ENCODE data around the gene SH2D7. TPM values are rescaled to one million over a fixed set of nuclear protein-coding genes. Genes with fewer than 3 reads are reported as not detected.
"Not testable (repeated sequence)": the region's sequence is repeated elsewhere in the genome, so short reads cannot be mapped to it uniquely, and the experiment has no call there.

SH2D7 gene
- total RNA-seq, 1 donor, result not detected

DNA sequence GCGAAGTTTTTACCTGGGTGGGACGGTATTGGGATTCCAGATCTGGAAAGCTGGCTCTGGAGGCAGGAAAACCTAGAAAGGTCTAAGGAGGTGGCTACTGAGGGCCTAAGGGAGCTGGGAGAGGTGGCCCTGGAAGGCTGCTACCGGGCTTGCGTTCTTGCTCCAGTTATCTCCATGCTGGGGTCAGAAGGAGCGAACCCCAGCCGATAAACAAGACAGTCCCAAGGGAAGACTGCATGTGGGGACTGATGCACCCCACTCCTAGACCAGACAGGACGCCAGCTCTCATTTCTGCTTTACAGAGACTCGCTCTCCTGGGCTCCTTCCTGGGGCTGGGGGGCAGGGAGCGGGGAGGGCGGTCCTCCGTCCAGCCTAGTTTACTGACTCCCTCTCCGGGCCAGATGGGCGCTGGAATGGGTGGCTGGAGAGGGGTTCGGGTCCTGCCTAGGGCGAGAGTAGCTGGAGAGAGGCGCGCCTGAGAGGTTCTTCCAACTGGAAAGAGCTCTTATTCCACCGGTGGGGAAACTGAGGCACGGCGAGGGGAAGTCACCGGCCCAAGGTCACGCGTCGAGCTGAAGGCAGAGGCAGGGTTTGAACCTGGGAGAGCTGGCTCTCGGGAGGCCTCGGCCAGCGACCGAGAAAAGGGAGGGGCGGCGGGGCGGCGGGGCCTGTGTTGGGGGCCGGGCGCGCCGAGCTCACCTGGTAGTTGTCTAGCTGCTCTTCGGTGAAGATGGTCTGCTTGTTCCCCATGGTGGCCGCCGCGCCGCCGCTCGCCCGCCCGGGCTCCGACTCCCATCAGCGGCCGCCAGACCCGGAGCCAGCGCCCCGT lies 38.3 kb downstream of the SH2D7 start:
- no peak for DNase-seq (ENCODE audit: low read depth in 2 of 3, low spot score in 2 of 3)

DNA sequence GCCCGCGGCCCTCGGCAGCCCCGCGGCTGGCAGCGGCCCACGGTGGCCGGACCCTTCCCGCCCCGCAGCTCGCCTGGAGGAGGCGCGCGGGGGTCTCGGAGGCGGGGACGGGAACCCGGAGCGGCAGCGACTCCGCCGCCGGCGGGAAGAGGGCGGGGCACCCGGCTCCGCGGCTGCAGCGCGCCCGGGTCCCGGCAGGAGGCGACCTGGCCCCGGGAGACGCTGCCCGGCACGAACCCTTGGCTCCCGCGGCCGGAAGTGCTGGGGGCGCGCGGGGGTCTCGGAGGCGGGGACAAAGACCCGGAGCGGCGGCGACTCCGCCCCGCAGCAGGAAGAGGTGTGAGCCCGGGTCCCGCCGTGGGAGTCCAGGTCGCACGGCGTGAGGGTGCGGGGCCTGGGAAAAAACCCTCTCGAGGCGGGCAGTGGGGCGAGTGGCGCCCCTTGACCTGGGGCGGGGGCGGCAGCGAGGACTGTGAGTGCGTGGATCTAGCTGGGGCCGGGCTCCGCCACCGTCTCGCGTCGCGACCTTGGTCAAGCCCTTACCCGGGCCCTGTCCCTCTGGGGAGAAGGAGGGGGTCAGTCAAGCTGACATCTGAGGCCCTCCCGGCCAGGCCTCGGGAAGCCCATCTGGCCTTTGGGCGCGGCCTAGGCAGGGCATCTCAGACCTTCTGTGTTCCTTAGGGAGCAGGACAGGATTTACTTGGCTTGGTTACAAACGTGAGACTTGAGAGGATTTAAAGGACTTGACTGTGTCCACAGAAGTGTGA lies 39.1 kb downstream of the SH2D7 start, which contains the start of gene CIB2:
Gene CIB2 (minus strand): TSS at position 151 of the 767 bp plus-strand sequence. CDS start 230 bp downstream, outside the sequence.
- DNase-seq (ENCODE audit: low read depth in 2 of 3, low spot score in 2 of 3), result peak; percentile 63 to 83 (median 82)

DNA sequence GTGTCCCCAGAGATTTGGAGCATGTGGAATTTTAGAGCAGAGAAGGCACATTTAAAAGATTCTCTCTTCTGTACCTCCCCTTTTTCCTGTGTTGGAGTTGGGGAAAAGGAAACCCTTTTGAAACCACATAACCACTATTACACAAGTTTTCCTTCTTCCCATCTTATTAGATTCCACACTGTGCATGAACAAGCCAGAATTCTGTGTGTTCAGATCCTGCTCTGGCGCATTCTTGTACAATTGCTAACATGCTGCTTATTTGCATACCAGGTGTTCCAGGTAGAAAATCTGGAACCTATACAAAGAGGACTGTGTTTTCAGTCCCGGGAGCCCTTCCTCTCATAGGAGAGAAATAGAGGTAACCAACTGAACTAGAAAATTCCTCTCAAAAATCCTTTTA lies 41.4 kb downstream of the SH2D7 start:
- no peak for DNase-seq (ENCODE audit: low read depth in 2 of 3, low spot score in 2 of 3)

DNA sequence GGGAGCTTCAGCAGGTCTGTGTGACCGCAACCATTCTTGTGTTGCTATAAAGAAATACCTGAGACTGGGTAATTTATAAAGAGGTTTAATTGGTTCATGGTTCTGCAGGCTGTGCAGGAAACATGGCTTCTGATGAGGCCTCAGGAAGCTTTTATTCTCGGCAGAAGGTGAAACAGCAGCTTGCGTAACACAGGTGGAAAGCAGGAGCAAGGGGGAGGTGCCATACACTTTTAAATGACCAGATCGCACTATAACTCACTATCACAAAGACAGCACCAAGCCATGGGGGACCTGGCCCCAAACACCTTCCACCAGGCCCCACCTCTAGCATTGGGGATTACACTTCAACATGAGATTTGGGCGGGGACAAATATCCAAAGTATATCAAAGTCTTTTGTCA lies 47.2 kb downstream of the SH2D7 start:
- no peak for DNase-seq (ENCODE audit: low read depth in 2 of 3, low spot score in 2 of 3)

DNA sequence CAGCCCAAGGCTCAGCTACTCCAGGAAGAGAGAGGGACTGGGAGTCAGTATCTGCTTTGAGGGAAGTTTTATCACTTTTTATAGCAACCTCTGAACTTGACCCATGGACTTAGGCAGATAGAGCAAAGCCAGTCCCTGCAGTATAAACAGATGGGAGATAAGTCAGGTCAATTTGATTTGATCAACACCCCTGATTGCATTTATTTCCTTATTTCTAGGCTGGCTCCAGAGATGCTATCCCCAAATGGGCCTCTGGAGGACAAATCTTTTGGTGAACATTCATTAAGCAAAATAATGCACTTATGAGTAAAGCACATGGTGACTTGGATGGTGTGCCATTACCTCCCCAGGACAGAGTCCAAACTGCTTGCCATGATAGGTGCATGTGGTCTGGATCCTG lies 47.9 kb downstream of the SH2D7 start:
- no peak for DNase-seq (ENCODE audit: low read depth in 2 of 3, low spot score in 2 of 3)

DNA sequence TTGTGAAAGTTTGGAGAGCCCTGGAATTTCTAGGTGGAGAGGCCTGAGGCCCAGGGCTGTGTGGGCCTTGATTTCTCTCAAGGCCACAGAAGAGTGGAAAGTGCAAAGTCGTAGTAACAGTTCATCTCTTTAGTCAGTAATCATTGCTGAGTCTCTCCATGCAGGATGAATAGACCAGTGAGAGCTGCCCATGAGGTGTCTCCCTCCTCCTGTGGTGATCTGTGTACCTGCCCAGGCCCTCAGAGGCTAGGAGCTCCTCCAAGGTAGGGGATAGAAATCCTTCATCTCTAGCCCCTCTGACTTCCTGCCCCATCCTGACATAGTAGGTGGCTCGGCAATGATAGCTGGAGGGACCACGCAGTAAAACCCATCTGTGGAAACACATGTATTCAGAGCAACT lies 50.0 kb downstream of the SH2D7 start:
- no peak for DNase-seq (ENCODE audit: low read depth in 2 of 3, low spot score in 2 of 3)

DNA sequence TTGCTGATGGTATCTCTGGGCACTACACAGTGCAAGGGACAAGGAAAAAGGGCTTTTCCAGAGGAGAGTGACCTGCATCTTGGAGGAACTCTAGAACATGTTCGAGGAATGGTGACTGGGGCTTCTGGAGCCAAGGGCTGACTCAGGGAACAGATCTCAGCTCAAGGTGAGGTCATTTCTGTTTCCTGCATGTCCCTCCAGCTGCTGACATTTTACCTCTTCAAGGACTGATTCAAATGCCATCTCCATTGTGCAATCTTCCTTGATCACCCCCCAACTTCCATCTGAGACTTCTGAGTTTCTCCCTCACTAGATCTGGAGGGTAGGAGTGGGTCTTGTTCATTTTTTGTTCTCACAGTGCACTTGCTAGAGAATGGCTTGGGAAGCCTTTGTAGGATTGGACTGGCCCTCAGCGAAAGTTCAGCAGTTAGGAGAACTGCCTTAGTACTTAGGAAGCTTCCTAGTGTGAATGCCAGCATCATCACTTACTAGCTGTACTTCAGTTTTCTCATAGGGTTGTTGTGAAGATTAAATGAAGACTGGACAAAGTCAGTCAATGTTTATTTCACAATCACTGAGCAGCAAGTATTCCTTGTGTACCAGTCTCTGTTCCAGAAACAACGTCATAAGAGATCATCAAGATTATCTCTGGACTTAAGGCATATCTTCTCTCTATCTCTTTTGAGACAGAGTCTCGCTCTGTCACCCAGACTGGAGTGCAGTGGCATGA lies 54.2 kb downstream of the SH2D7 start:
- DNase-seq (ENCODE audit: low read depth in 2 of 3, low spot score in 2 of 3), result no peak

DNA sequence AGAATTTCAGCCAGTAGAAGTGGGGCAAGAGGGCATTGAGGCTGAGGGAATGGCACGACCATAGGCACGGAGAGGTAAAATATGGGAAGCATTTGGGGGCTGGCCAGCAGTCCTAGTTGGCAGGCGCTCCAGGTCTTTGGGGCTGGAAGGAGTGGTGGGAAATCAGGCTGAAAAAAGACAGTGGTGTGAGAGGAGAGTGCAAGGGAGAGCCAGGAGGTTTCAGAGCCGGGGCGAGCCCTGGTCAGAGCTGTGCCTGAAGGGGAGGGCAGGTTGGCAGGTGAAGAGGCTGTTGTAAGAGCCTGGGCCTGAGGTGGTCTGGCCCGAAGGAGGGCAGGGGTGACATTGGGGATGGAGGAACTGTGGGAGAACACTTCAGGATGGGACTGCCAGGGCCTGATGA lies 55.2 kb downstream of the SH2D7 start:
- no peak for DNase-seq (ENCODE audit: low read depth in 2 of 3, low spot score in 2 of 3)

DNA sequence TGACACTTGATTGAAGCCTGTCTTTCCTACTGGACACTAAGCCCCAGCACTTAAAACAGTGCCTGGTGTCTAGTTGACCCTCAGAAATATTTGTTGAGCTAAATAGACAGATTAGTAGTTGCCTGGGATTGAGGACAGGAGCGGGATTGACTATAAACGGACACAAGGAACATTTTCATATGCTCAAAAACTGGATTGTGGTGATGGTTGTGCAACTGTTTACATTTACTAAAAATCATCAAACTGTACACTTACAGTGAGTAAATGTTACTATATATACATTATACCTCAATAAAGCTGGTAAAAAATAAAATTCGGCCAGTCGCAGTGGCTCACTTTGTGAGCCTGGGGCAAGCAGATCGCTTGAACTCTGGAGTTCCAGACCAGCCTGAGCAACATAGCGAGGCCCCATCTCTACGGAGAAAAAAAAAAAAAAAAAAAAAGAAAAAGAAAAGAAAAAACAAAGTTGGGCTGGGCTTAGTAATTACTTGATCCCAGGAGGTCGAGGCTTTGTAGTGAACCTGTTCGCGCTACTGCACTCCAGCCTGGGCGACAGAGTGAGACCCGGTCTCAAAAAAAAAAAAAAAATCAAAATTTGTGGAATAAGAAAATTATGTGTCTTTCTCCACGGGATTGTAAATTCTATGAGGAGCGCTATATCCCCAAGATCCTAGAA lies 56.2 kb downstream of the SH2D7 start:
- DNase-seq (ENCODE audit: low read depth in 2 of 3, low spot score in 2 of 3), result no peak

DNA sequence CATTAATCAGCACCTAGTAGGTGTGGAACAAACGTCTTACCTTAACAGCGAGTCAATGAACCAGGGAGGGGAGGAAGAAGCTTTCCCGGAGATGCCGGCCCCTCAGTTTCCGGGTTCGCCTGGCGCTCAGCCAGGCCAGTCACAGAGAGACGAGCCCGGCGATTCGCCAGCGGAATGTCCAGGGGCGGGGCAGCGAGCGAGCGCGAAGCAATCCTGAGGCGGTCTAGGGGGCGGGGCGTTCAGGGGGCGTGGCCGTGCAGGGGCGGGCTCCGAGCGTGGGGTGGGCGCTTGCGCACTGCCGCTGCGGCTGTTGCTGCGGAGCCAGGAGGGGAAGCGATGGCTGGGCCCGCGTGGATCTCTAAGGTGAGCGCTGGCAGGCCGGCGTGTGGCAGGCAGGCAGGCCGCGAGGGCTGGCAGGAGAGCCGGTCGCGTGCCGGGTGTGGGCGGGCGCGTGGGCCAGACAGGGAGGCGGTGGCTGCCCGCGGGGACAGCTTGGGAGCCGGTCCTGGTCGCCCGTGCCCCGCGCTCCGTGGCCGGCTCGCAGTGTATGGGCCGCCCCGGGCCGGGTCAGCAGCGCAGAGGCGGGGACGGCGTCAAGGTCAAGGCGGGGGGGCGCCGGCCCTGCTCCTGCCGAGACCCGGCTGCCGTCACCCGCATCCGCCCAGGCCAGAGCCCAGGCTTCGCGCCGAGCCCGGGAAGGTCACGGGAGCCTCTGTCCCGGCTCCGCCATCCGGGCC lies 56.9 kb downstream of the SH2D7 start, which contains the start of gene IDH3A:
Gene IDH3A (plus strand): TSS at position 295 of the 737 bp plus-strand sequence. CDS start 42 bp downstream, at position 337.
- DNase-seq (ENCODE audit: low read depth in 2 of 3, low spot score in 2 of 3), result peak; percentile 97 to 99 (median 98)

DNA sequence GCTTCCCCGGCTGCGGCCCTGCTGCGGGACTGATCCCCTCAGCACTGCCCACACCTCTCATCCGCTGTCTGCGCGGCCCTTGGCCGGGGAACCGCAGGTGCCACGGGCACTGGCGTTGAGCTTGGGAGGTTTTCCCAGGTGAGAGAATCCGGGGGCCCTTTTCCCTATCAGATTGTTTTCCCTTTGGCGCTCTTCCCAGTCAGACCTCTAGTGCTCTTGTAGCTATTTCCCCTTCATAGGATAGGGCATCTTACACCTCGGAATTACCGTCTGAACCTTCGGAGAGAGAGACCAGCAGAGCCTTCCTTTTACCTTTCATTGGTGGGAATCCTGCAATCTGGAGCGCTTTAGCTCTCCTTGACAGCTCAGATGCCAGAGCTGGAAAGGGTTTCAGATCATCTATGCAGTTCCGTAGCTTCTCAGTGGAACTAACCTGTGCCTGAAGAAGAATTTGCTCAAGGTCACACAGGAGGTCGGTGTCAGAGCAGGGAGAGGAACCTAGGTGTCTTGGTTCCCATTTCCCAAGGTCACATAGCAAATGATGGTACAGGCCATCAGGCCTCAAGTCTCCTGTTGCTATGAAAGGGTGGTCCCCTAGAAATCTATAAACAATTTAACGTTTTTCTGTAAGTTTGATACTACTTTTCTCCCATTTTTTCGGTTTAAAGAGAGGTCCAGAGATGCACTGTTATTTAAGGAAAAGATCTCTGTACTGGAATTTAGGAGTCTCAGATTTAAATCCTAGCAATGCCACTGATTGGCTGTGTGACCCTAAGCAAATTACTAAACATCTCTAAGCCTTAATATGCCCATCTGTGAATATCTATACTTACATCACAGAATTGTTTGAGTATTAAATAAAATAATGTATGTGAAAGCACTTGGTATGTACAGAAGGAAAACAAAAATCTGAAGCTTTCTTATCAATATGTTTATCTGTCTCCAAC lies 57.7 kb downstream of the SH2D7 start:
- DNase-seq (ENCODE audit: low read depth in 2 of 3, low spot score in 2 of 3), result no peak

DNA sequence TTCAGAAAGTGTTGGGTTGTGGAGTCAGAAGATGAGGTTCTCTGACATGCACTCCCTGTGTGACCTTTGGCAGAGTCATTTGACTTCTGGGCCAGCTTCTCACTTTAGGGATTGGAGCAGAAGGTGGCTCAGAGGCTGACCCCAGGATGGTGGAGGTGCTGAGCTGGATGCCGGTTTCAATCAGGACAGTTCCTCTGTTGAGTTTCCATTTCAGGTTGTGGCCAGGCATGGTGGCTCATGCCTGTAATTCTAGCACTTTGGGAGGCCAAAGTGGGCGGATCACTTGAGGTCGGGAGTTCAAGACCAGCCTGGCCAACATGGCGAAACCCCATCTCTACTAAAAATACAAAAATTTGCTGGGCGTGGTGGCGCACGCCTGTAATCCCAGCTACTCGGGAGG lies 58.7 kb downstream of the SH2D7 start:
- DNase-seq (ENCODE audit: low read depth in 2 of 3, low spot score in 2 of 3), result not testable (repeated sequence)

Small RNAs within 50 kb of the gene (small RNA-seq; reads per million reads assigned to genes)
- not detected for gene RF00092

Other genes with a start within 250 kb of the SH2D7 start
- 33.7 TPM for gene TBC1D2B, start 14.8 kb upstream of the SH2D7 start, total RNA-seq
- gene CIB2, start 38.9 kb downstream of the SH2D7 start, total RNA-seq, result 6.7 TPM
- gene IDH3A, start 56.8 kb downstream of the SH2D7 start, total RNA-seq, result 11.8 TPM
- under 0.01 TPM for gene ACSBG1, start 142.0 kb downstream of the SH2D7 start, total RNA-seq
- gene DNAJA4, start 172.0 kb downstream of the SH2D7 start, total RNA-seq, result 6.7 TPM
- 57.4 TPM for gene SKIC8, start 207.0 kb downstream of the SH2D7 start, total RNA-seq
- gene CRABP1, start 247.8 kb downstream of the SH2D7 start, total RNA-seq, result 1.3 TPM

Data from hematopoietic multipotent progenitor cell (in vitro differentiated cells).